ENCODE results near the gene TSHR.

Gene TSHR

DNA sequence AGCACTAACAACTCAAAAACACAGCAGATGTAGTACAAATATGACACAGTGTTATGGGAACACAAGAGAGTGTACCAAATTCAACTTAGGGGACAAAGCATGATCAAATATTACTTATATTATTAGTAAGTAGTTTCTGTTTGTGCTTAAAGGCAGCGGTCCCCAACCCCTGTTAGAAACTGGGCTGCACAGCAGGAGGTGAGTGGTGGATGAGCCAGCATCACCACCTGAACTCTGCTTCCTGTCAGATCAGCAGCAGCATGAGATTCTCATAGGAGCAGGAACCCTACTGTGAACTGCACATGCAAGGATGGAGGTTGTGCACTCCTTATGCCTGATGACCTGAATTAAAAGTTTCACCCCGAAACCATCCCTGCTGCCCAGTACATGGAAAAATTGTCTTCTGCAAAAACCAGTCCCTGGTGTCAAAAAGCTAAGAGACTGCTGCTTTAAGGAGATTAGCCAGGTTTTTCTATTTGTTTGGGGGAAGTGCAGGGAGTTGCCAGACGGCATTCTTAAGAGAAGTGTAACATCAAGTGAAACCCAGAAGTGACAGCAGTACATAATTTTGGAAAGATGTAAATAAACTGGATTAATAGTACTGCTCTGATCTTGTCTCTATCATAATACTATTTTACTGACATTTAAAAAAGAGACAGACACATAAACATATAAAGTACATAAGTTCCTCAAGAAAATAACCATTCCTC lies 238.7 kb downstream of the TSHR start:
- no peak for DNase-seq

Measured in NCI-H524 (cell line).